ENCODE data around the gene DNHD1. TPM values are rescaled to one million over a fixed set of nuclear protein-coding genes. Genes with fewer than 3 reads are reported as not detected.

The DNHD1 gene
- total RNA-seq, 1 donor from 2014 or later: 7.0 TPM

DNA sequence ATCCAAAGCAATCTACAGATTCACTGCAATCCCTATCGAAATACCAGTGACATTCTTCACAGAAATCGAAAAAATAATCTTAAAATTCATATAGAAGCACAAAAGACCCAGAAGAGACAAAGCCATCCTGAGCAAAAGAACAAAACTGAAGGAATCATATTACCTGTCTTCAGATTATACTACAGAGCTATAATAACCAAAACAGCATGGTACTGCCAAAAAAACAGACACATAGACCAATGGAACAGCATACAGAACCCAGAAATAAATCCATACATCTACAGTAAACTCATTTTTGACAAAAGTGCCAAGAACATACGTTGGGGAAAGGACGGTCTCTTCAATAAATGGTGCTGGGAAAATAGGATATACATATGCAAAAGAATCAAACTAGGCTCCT lies 87.4 kb downstream of the DNHD1 start:
- Mint-ChIP-seq H3K27ac (no peak overlapping the region), H3K9me3 (ENCODE audit: low read depth) (peaks cover 28% of the 10 kb centered on the region), H3K36me3 (ENCODE audit: insufficient read depth) (peaks cover 27% of the 10 kb centered on the region), H3K4me1 (ENCODE audit: low read depth) (no peaks in the 10 kb centered on the region), H3K4me3 (ENCODE audit: low read depth) (no peak overlapping the region), H3K27me3 (no peaks in the 10 kb centered on the region)
- no peak for DNase-seq (ENCODE audit: low spot score, unreplicated experiment)
- TF ChIP-seq, protein P1, sequence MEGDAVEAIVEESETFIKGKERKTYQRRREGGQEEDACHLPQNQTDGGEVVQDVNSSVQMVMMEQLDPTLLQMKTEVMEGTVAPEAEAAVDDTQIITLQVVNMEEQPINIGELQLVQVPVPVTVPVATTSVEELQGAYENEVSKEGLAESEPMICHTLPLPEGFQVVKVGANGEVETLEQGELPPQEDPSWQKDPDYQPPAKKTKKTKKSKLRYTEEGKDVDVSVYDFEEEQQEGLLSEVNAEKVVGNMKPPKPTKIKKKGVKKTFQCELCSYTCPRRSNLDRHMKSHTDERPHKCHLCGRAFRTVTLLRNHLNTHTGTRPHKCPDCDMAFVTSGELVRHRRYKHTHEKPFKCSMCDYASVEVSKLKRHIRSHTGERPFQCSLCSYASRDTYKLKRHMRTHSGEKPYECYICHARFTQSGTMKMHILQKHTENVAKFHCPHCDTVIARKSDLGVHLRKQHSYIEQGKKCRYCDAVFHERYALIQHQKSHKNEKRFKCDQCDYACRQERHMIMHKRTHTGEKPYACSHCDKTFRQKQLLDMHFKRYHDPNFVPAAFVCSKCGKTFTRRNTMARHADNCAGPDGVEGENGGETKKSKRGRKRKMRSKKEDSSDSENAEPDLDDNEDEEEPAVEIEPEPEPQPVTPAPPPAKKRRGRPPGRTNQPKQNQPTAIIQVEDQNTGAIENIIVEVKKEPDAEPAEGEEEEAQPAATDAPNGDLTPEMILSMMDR (IDR thresholded peaks at IDR 0.05; ENCODE audit: unreplicated experiment): no peak

DNA sequence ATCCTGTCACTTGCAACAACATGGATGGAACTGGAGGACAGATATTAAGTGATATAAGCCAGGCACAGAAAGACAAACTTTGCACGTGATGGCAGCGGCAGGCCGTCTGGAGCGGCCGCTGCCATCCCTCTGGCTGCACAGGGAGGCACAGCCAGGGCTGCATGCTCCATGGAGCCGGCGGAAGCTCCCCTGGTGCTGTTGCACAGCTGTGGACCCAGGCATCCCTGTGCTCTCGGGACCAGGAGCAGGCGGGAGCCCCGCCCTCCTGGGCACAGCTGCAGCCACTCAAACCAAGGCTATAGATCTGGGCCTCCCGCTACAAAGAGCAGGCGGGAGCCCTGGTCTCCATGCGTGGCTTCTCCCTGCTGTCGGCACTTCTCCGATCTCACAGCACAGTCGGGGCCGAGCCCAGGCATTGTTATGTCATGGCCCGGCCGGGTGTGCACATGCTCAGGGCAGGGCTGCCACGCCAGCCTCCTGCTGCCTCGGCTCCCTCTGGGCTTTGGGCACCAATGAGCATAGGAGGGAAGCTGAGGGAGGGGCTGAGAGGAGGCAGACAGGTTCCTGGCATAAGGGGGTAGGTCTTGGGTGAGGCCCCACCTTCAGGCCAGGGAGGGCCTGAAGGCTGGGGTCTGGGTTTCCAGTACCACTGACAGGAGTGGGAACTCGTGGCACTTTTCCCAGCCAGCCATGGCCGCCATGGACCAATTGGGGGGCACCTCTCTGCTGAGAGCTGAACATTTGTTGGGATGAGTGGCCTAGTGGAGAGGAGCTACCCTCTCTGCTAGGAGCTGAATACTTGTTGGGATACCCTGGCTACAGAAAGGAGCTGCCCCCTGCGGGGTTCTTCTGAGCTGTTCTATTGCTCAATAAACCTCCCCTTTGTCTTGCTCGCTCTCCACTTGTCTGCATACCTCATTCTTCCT lies 89.6 kb downstream of the DNHD1 start:
- H3K27me3 Mint-ChIP-seq: no peaks in the 10 kb centered on the region
- H3K4me3 Mint-ChIP-seq (ENCODE audit: low read depth): no peak overlapping the region
- peaks cover 26% of the 10 kb centered on the region for H3K36me3 Mint-ChIP-seq (ENCODE audit: insufficient read depth)
- H3K4me1 Mint-ChIP-seq (ENCODE audit: low read depth): no peaks in the 10 kb centered on the region
- H3K27ac Mint-ChIP-seq: no peak overlapping the region
- H3K9me3 Mint-ChIP-seq (ENCODE audit: low read depth): peaks cover 28% of the 10 kb centered on the region
- DNase-seq (ENCODE audit: low spot score, unreplicated experiment): no peak
- TF ChIP-seq, protein P1 (IDR thresholded peaks at IDR 0.05; ENCODE audit: unreplicated experiment): no peak

DNA sequence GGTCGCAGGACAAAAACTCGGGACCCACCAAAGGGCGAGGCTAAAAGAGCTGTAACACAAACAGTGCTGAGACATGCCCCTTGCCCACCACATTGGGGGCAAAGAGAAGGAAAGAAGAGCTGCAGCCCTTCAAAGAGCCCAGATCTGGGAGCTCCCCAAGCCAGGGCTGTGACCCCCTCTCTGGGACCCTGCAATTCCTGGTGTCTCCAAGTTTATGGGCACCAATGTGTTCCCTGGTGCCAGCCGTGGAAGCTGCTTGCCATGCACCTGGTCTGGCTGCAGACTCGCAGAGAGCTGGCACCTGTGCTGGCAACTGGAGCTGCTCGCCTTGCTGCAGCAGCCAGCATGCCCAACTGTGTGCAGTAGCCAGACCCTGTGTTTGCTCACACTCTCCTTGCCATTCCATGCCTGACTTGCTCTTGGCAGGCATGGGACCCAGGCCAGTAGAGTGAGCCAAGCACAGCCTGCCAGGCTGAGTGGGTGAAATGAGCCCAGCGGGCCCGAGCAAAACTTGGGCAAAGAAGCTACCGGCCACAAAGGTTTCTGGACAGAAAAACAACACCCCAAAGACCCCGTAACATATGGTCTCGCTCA lies 90.4 kb downstream of the DNHD1 start:
- peaks cover 22% of the 10 kb centered on the region for H3K36me3 Mint-ChIP-seq (ENCODE audit: insufficient read depth)
- no peak overlapping the region for H3K27ac Mint-ChIP-seq
- H3K9me3 Mint-ChIP-seq (ENCODE audit: low read depth): peaks cover 24% of the 10 kb centered on the region
- TF ChIP-seq, protein P1 (IDR thresholded peaks at IDR 0.05; ENCODE audit: unreplicated experiment): no peak
- H3K27me3 Mint-ChIP-seq: no peaks in the 10 kb centered on the region
- no peak overlapping the region for H3K4me3 Mint-ChIP-seq (ENCODE audit: low read depth)
- no peaks in the 10 kb centered on the region for H3K4me1 Mint-ChIP-seq (ENCODE audit: low read depth)
- DNase-seq (ENCODE audit: low spot score, unreplicated experiment): no peak

DNA sequence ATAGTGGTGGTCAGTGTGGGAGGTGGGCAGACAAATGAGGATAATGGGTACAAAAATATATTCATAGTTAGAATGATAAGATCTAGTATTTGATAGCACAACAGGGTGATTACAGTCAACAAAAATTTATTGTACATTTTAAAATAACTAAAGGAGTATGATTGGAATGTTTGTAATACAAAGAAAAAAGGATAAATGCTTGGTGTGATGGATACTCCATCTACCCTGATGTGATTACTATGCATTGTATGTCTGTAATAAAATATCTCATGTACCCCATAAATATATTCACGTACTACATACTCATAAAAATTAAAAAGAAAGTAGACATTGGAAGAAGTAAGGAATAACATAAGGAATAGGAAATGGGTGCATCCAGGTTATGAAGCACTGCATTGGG lies 90.9 kb downstream of the DNHD1 start:
- no peaks in the 10 kb centered on the region for H3K4me1 Mint-ChIP-seq (ENCODE audit: low read depth)
- H3K4me3 Mint-ChIP-seq (ENCODE audit: low read depth): no peak overlapping the region
- H3K9me3 Mint-ChIP-seq (ENCODE audit: low read depth): peaks cover 20% of the 10 kb centered on the region
- H3K36me3 Mint-ChIP-seq (ENCODE audit: insufficient read depth): peaks cover 20% of the 10 kb centered on the region
- TF ChIP-seq, protein P1 (IDR thresholded peaks at IDR 0.05; ENCODE audit: unreplicated experiment): no peak
- no peak for DNase-seq (ENCODE audit: low spot score, unreplicated experiment)
- H3K27ac Mint-ChIP-seq: no peak overlapping the region
- no peaks in the 10 kb centered on the region for H3K27me3 Mint-ChIP-seq

DNA sequence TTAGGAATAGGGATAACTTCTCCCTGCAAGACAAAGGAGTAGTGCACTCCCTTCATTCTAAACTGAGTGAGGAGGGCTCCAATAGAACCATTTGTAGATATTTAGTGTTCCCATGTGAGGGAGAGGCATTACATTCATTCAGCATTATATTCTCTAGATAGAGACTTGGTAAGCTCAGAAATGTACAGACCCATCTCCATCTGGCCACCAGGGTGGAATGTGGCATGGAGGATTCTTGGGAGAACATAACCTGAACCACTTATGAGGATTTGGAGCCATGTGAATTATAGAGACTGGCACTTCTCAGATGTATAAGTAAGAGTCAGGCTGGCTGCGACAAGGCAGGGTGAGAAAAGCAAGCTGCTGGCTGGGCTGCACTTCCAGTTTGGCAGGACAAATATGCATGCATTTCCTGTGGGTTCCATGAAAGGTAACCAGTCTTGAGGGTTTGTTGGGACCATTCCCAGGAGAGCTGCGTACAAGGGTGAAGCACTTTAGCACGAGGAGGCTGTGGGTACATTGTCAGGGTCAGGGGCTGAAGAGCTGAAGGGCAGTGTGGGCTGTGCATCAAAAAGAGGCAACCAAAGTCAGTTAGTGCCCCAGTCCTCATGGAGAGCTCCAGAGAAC lies 97.2 kb downstream of the DNHD1 start:
- H3K4me1 Mint-ChIP-seq (ENCODE audit: low read depth): peaks cover 16% of the 10 kb centered on the region

More for the DNA sequence above, 97.2 kb downstream of the DNHD1 start:
- TF ChIP-seq, protein P1 (IDR thresholded peaks at IDR 0.05; ENCODE audit: unreplicated experiment): no peak
- no peak for DNase-seq (ENCODE audit: low spot score, unreplicated experiment)
- Mint-ChIP-seq H3K9me3 (ENCODE audit: low read depth) (no peaks in the 10 kb centered on the region), H3K27me3 (no peaks in the 10 kb centered on the region), H3K27ac (no peak overlapping the region), H3K36me3 (ENCODE audit: insufficient read depth) (peaks cover 13% of the 10 kb centered on the region), H3K4me3 (ENCODE audit: low read depth) (no peak overlapping the region)

Data from progenitor cell of endocrine pancreas (in vitro differentiated cells).